GM19351 (cell line): ENCODE measurements around the gene BPTF.
"Not testable (repeated sequence)": the region's sequence is repeated elsewhere in the genome, so short reads cannot be mapped to it uniquely, and the experiment has no call there.

Experiments used
- ATAC-seq: cut with Tn5 transposase; IDR thresholded peaks from one replicate; pipeline ENCODE4 v1.9.1; 2021; ENCODE audit warnings: mild to moderate bottlenecking, moderate library complexity; ENCODE audit not compliant: unreplicated experiment

Gene BPTF

GRCh38 chr17:67998466-67998865 lies 173.2 kb downstream of the BPTF start:
- ATAC-seq = no peak

GRCh38 chr17:67999291-67999911 lies 174.1 kb downstream of the BPTF start:
- ATAC-seq = no peak

GRCh38 chr17:68004201-68004600 lies 178.9 kb downstream of the BPTF start:
- ATAC-seq = no peak

DNA sequence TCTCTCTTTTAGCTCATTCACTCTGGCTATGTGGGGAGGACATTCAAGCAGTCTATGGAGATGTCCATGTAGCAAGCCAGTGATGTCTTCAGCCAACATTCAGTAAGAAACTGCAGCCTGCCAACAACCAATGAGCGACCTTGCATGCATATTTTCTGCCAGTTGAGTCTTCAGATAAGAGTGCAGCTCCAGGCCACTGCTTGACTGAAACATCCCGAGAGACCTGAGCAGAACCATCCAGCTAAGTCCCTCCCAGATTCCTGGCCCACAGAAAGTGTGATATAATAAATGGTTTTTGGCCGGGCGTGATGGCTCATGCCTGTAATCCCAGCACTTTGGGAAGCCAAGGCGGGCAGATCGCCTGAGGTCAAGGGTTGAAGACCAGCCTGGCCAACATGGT lies 181.5 kb downstream of the BPTF start:
- ATAC-seq = no peak

- no peak for ATAC-seq
These were observed 185.9 kb downstream of the BPTF start for GRCh38 chr17:68011199-68011665.

DNA sequence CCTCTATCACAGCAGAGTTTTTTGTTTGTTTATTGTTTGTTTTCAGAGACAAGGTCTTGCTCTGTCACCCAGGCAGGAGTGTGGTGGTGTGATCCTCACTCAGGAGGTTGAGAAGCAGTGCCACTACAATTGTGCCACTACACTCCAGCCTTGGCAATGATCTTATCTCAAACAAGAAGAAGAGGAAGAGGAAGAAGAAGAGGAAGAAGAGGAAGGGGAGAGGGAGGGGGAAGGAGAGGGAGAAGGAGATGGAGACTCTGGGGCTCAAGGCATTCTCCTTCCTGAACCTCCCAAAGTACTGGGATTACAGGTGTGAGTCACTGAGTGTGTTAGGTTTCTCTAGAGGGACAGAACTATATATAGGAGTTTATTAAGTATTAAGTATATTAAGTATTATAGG lies 188.1 kb downstream of the BPTF start:
- no peak for ATAC-seq

GRCh38 chr17:68015081-68015723 lies 189.9 kb downstream of the BPTF start:
- ATAC-seq = no peak

DNA sequence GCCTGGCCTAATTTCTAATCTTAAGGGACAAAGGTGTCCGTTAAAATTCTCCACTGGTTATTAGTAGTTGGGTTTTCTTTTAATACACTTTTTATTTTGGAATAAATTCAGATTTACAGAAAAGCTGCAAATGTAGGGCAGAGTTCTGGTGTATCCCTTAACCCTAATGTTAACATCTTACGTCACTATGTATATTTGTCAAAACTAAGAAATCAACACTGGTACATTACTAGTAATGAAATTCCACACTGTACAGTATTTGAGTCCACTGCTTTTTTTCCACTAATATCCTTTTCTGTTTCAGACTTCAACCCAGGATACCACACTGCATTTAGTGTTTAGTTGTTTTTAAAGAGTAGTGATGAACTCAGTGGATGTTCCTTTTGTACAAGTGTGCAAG lies 191.5 kb downstream of the BPTF start:
- no peak for ATAC-seq

DNA sequence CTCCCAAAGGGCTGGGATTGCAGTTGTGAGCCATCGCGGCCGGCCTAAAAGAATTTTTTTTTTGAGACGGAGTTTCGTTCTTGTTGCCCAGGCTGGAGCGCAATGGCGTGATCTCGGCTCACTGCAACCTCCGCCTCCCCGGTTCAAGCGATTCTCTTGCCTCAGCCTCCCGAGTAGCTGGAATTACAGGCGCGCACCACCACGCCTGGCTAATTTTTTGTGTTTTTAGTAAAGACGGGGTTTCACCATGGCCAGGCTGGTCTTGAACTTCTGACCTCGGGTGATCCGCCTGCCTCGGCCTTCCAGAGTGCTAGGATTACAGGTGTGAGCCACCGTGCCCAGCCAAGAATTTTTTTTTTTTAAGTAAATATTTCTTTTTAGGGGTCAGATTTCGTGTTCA lies 193.2 kb downstream of the BPTF start:
- ATAC-seq = not testable (repeated sequence)

DNA sequence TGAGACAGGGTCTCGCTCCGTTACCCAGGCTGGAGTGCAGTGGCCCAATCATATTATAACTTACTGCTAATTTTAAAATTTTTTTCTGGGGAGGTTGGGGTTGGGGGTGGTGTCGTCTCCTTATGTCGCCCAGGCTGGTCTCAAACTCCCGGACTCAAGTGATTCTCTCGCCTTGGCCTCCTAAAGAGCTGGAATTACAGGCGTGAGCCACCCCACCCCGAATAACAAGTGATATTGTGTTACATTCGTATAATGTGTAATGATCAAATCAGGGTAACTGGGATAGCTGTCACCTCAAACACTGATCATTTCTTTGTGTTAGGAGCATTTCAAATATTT lies 194.0 kb downstream of the BPTF start:
- no peak for ATAC-seq

- peak; percentile 92 for ATAC-seq
These were observed 194.5 kb downstream of the BPTF start for GRCh38 chr17:68019675-68020408.

DNA sequence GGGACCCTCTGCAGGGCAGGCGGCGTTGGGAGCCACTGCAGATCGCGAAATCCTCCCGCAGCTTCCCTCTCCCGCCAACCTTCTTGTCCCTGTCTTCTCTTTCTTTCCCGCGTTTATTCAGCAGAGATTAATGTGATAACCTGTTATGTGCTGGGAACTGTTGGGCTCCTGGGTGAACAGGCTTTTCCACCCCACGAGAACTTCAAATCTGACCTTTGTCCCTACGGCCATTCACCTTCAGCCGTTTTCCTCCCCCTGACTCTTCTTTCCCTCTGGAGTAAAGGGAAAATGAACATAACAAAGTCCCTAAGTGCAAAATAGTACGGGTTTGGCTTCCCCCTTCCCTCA lies 195.1 kb downstream of the BPTF start:
- peak; percentile 6 for ATAC-seq

- not testable (repeated sequence) for ATAC-seq
These were observed 195.5 kb downstream of the BPTF start for GRCh38 chr17:68020791-68021190.

- no peak for ATAC-seq
These were observed 196.7 kb downstream of the BPTF start for GRCh38 chr17:68021963-68022362.

DNA sequence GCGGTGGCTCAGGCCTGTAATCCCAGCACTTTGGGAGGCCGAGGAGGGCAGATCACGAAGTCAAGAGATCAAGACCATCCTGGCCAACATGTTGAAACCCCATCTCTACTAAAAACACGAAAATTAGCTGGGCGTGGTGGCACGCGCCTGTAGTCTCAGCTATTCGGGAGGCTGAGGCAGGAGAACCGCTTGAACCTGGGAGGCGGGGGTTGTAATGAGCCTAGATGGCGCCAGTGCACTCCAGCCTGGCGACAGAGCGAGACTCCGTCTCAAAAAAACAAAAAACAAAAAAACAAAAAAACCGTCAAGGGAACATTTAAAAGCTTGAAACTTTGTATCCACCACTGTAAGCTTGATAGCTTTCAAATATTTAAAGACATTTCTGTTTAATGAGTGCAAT lies 197.2 kb downstream of the BPTF start:
- ATAC-seq = not testable (repeated sequence)

GRCh38 chr17:68029512-68030215 lies 204.4 kb downstream of the BPTF start:
- no peak for ATAC-seq
